Psoas muscle (tissue), 8 donors: ENCODE measurements around the gene DNAH6. TPM values are rescaled to one million over a fixed set of nuclear protein-coding genes. Genes with fewer than 3 reads are reported as not detected.
"Not testable (repeated sequence)": the region's sequence is repeated elsewhere in the genome, so short reads cannot be mapped to it uniquely, and the experiment has no call there.

Experiments
- ATAC-seq, 4 donors: fragments of 200-7000 bp; cut with Tn5 transposase; one replicate each; pipeline ENCODE4 v1.9.1; 2020; ENCODE audit warnings: moderate library complexity in 3 of 4, mild to moderate bottlenecking in 2 of 4
- DNase-seq, 2 donors: peaks; one replicate each; pipeline ENCODE4 v3.0.0-alpha.2; 2020
- H3K27ac ChIP-seq: fragments of 200-600 bp; one replicate; pipeline ENCODE4 v1.8.0; 2022
- H3K27me3 ChIP-seq, 3 donors: fragments of 200-600 bp in 1 of 3; one replicate each; pipeline versions ENCODE4 v1.6.1 to v1.8.0; 2013 to 2022; ENCODE audit warnings: low read length in 2 of 3, mild to moderate bottlenecking in 2 of 3, moderate library complexity in 1 of 3; ENCODE audit not compliant: insufficient read depth in 3 of 3
- H3K36me3 ChIP-seq, 2 donors: fragments of 200-600 bp in 1 of 2; one replicate each; pipeline versions ENCODE4 v1.6.1 to v1.8.0; 2013 to 2022; ENCODE audit warnings: low read depth in 1 of 2, mild to moderate bottlenecking in 1 of 2, moderate library complexity in 1 of 2; ENCODE audit not compliant: insufficient read depth in 1 of 2
- H3K4me1 ChIP-seq: fragments of 200-600 bp; one replicate; pipeline ENCODE4 v1.8.0; 2022
- H3K4me3 ChIP-seq: fragments of 200-600 bp; one replicate; pipeline ENCODE4 v1.8.0; 2022; ENCODE audit warnings: mild to moderate bottlenecking
- H3K9me3 ChIP-seq: fragments of 200-600 bp; one replicate; pipeline ENCODE4 v1.8.0; 2022
- WGBS, 3 donors: extraction: QIAGEN DNeasy Blood & Tissue Kit; methylation state at CpG; one replicate each; pipeline versions ENCODE4 v1.1.6 to v1.1.7; 2013; 5-methylcytosine and 5-hydroxymethylcytosine counted together
- intact Hi-C, 2 donors: fragments of 100-400 bp; cut with DNase I; formaldehyde crosslinking; loops; one replicate each; pipeline versions ENCODE4 v1.11.0 to v1.14.2; 2022
- polyA plus RNA-seq, 3 donors: library from polyadenylated mRNA; stranded (reverse); fragments of 200-250 nt; gene quantifications; one replicate each; pipeline ENCODE4 v1.2.3, GENCODE V29; 2013
- total RNA-seq, 4 donors: library from RNA; stranded (reverse); fragmentation: NEBNext Ultra II Directional in 2 of 4; extraction: Animal tissue kit (Norgen Biotek cat#: 25700) in 2 of 4; gene quantifications; one replicate each; pipeline versions ENCODE4 v1.2.1 to v1.2.4, GENCODE V29; 2021 to 2023
- TF ChIP-seq, protein P1 (sequence below): fragments of 200-600 bp; IDR thresholded peaks from one replicate; pipeline ENCODE4 v1.8.0; 2022; ENCODE audit warnings: antibody characterized with exemption
- donor health status: healthy with polysubstance abuse.
- donor health status: DM: no; HTN: no; CAD: no; lungs with moderate emphysema.
- donor health status: Bipolar disorder and iron deficiency.
- donor health status: healthy.
- donor health status: DM: yes; HTN: yes; CAD: no.
- donor health status: DM: no; HTN: no; CAD: no.
- donor health status: DM: no; HTN: no; CAD: no.
- donor health status: DM: yes; HTN: yes; CAD: no.

The DNAH6 gene
- total and polyA plus RNA-seq, 7 donors, result 0.01 to 0.09 (median 0.07) TPM; not detected in 3

DNA sequence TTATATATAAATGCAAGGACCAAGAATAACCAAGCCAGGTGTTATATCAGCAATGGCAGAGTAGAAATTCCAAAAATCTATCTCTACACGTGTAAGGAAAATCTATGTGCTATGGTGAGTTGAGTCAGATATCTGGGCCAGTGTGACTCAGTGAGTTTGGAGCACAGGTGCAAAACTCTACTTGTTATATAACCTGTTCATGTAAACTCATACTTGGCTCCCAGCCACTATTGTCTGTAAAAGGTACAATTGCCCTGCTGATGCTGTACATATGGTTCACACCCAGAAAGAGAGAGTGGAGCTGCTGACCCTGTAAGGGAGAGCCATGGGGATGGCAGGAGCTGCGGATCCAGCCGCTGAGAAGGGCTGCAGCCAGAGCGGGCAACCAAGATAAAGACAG lies 252.5 kb downstream of the DNAH6 start:
- intact Hi-C loops, result no loop called here
- 73 to 77% (median 75%) methylated on average over 4 of the region's 4 CpGs for WGBS, 3 donors
- ATAC-seq (no peak), DNase-seq (no peak)
- Histone ChIP-seq H3K27ac (no peak overlapping the region), H3K4me3 (no peak overlapping the region), H3K4me1 (no peaks in the 10 kb centered on the region), H3K36me3 (no peaks in the 10 kb centered on the region), H3K9me3 (peaks cover 14% of the 10 kb centered on the region), H3K27me3 (no peaks in the 10 kb centered on the region)
- TF ChIP-seq, protein P1, sequence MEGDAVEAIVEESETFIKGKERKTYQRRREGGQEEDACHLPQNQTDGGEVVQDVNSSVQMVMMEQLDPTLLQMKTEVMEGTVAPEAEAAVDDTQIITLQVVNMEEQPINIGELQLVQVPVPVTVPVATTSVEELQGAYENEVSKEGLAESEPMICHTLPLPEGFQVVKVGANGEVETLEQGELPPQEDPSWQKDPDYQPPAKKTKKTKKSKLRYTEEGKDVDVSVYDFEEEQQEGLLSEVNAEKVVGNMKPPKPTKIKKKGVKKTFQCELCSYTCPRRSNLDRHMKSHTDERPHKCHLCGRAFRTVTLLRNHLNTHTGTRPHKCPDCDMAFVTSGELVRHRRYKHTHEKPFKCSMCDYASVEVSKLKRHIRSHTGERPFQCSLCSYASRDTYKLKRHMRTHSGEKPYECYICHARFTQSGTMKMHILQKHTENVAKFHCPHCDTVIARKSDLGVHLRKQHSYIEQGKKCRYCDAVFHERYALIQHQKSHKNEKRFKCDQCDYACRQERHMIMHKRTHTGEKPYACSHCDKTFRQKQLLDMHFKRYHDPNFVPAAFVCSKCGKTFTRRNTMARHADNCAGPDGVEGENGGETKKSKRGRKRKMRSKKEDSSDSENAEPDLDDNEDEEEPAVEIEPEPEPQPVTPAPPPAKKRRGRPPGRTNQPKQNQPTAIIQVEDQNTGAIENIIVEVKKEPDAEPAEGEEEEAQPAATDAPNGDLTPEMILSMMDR, result no peak

DNA sequence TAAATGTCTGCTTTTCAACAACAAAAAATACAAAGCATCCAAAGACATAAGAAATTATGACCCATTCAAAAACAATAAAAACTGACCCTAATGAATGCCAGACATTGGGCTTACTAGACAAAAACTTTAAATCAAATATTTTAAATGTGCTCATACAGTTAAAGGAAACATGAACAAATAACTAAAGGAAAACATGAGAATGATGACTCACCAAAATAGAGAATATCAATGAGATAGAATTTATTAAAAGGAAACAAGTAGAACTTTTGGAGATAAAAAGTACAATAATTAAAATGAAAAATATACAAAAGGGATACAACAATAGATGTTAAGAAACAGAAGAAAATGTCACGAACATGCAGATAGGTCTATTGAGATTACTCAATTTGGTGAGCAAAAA lies 254.0 kb downstream of the DNAH6 start:
- Histone ChIP-seq H3K9me3 (peaks cover 26% of the 10 kb centered on the region), H3K36me3 (no peaks in the 10 kb centered on the region), H3K27ac (no peak overlapping the region), H3K27me3 (no peaks in the 10 kb centered on the region), H3K4me3 (no peak overlapping the region), H3K4me1 (no peaks in the 10 kb centered on the region)
- DNase-seq (no peak), ATAC-seq (no peak)
- WGBS, 3 donors, result 79 to 90% (median 83%) methylated on average over 1 of the region's 1 CpG
- intact Hi-C loops, result no loop called here
- TF ChIP-seq, protein P1, result no peak

DNA sequence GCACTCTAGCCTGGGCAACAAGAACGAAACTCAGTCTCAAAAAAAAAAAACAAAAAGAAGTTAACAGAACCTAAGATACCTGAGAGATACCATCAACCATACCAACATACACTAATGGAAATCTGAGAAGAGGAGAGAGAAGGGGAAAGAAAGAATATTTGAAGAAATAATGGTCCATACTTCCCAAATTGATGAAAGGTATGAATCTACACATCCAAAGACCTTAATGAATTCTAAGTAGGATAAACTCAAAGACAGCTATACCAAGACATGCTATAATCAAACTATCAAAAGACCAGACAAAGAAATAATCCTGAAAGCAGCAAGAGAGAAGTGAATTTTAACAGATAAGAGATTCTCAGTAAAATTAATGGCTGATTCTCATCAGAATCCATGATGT lies 255.0 kb downstream of the DNAH6 start:
- ATAC-seq (no peak), DNase-seq (no peak)
- TF ChIP-seq, protein P1, result no peak
- Histone ChIP-seq H3K27me3 (no peaks in the 10 kb centered on the region), H3K9me3 (peaks cover 29% of the 10 kb centered on the region), H3K36me3 (no peaks in the 10 kb centered on the region), H3K4me3 (no peak overlapping the region), H3K4me1 (no peaks in the 10 kb centered on the region), H3K27ac (no peak overlapping the region)
- WGBS, 3 donors, result 82 to 88% (median 88%) methylated on average over 1 of the region's 1 CpG
- intact Hi-C loops, result no loop called here

DNA sequence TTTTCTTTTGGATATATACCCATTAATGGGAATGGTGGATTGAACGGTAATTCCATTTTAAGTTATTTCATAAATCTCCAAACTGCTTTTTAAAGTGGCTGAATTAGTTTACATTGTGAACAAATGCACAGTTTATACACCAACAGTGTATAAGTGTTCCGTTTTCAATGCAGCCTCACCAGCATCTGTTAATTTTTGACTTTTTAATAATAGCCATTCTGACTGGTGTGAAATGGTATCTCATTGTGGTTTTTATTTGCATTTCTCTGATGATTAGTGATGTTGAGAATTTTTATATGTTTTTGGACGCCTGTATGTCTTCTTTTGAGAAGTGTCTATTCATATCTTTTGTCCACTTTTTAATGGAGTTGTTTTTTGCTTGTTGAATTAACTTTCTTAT lies 257.3 kb downstream of the DNAH6 start:
- WGBS, 3 donors, result 60 to 69% (median 66%) methylated on average over 3 of the region's 3 CpGs
- H3K27me3 ChIP-seq, H3K36me3 ChIP-seq, intact Hi-C loops, ATAC-seq, H3K4me3 ChIP-seq, DNase-seq, H3K27ac ChIP-seq, H3K4me1 ChIP-seq: not testable (repeated sequence)
- peaks cover 29% of the 10 kb centered on the region for H3K9me3 ChIP-seq

DNA sequence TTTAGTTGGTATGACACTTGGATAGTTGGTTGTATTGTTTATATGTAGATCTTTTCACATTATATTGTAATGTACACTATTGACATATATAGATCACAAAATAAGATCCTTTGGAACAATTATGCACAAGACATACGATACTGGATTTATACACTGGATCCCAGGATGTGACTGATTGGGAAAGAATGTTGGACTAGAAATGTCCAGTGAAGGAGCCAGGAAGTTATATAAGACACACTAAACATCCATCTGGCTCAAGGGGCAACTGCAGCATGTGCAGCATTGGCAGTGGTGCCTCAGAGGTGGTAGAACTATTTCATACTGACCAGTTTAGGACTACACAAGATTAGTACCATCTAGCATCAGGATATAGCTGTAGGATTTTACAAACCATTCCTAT lies 259.7 kb downstream of the DNAH6 start:
- ATAC-seq (no peak), DNase-seq (no peak)
- Histone ChIP-seq H3K4me1 (no peaks in the 10 kb centered on the region), H3K9me3 (peaks cover 29% of the 10 kb centered on the region), H3K4me3 (no peak overlapping the region), H3K27me3 (no peaks in the 10 kb centered on the region), H3K27ac (no peak overlapping the region), H3K36me3 (no peaks in the 10 kb centered on the region)
- 61 to 73% (median 73%) methylated on average over 1 of the region's 1 CpG for WGBS, 3 donors
- TF ChIP-seq, protein P1, result no peak
- intact Hi-C loops, result no loop called here
